ENCODE measurements around the gene PER1. TPM values are rescaled to one million over a fixed set of nuclear protein-coding genes. Genes with fewer than 3 reads are reported as not detected.
A peak's percentile ranks its signal among the peaks of the same experiment; 100 is the strongest.

Gene PER1
- total RNA-seq, 2 donors from 2014 or later: 1,926 to 2,038 TPM

GRCh38 chr17:8133941-8134340, 18.3 kb downstream of the PER1 start:
- DNase-seq (no peak), ATAC-seq (no peak)
- H3K27ac Mint-ChIP-seq: no peak overlapping the region
- no peaks in the 10 kb centered on the region for H3K27me3 Mint-ChIP-seq
- H3K36me3 Mint-ChIP-seq (ENCODE audit: low read depth): no peaks in the 10 kb centered on the region
- H3K4me1 Mint-ChIP-seq: peaks cover 2% of the 10 kb centered on the region
- no peaks in the 10 kb centered on the region for H3K9me3 ChIP-seq (ENCODE audit: control insufficient read depth, low read length, poor library complexity, severe bottlenecking)
- H3K4me3 Mint-ChIP-seq: no peak overlapping the region

- no peak overlapping the region for H3K4me3 Mint-ChIP-seq
- DNase-seq (no peak), ATAC-seq (no peak)
- H3K9me3 ChIP-seq (ENCODE audit: control insufficient read depth, low read length, poor library complexity, severe bottlenecking): no peaks in the 10 kb centered on the region
- no peaks in the 10 kb centered on the region for H3K36me3 Mint-ChIP-seq (ENCODE audit: low read depth)
- H3K27me3 Mint-ChIP-seq: no peaks in the 10 kb centered on the region
- peaks cover 2% of the 10 kb centered on the region for H3K4me1 Mint-ChIP-seq
- H3K27ac Mint-ChIP-seq: peak overlapping the region; percentile 21
These were observed 18.8 kb downstream of the PER1 start for GRCh38 chr17:8133399-8133798.

GRCh38 chr17:8131844-8132441, 20.3 kb downstream of the PER1 start:
- ATAC-seq (no peak), DNase-seq (no peak)
- no peaks in the 10 kb centered on the region for H3K9me3 ChIP-seq (ENCODE audit: control insufficient read depth, low read length, poor library complexity, severe bottlenecking)
- peak overlapping the region; percentile 11 for H3K27ac Mint-ChIP-seq
- H3K4me3 Mint-ChIP-seq: no peak overlapping the region
- no peaks in the 10 kb centered on the region for H3K27me3 Mint-ChIP-seq
- no peaks in the 10 kb centered on the region for H3K36me3 Mint-ChIP-seq (ENCODE audit: low read depth)
- H3K4me1 Mint-ChIP-seq: peaks cover 5% of the 10 kb centered on the region

- no peak overlapping the region for H3K27ac Mint-ChIP-seq
- no peak for ATAC-seq
- H3K9me3 ChIP-seq (ENCODE audit: control insufficient read depth, low read length, poor library complexity, severe bottlenecking): no peaks in the 10 kb centered on the region
- no peak overlapping the region for H3K4me3 Mint-ChIP-seq
- H3K27me3 Mint-ChIP-seq: peaks cover 17% of the 10 kb centered on the region
- DNase-seq: no peak
- H3K36me3 Mint-ChIP-seq (ENCODE audit: low read depth): peaks cover 3% of the 10 kb centered on the region
- H3K4me1 Mint-ChIP-seq: peaks cover 38% of the 10 kb centered on the region
These were observed 23.9 kb downstream of the PER1 start for GRCh38 chr17:8128125-8128784.

- ATAC-seq (peak; percentile 29), DNase-seq (peak in 2 of 3 donors; percentile 41 to 47)
- peaks cover 44% of the 10 kb centered on the region for H3K4me1 Mint-ChIP-seq
- H3K27me3 Mint-ChIP-seq: peaks cover 27% of the 10 kb centered on the region
- no peaks in the 10 kb centered on the region for H3K9me3 ChIP-seq (ENCODE audit: control insufficient read depth, low read length, poor library complexity, severe bottlenecking)
- peaks cover 3% of the 10 kb centered on the region for H3K36me3 Mint-ChIP-seq (ENCODE audit: low read depth)
- H3K4me3 Mint-ChIP-seq: peak overlapping the region; percentile 97
- H3K27ac Mint-ChIP-seq: peak overlapping the region; percentile 99
These were observed 25.6 kb downstream of the PER1 start for GRCh38 chr17:8126491-8127066.

GRCh38 chr17:8125947-8126490, 26.2 kb downstream of the PER1 start:
- H3K27ac Mint-ChIP-seq: peak overlapping the region; percentile 99
- DNase-seq (no peak), ATAC-seq (peak; percentile 8)
- peaks cover 3% of the 10 kb centered on the region for H3K36me3 Mint-ChIP-seq (ENCODE audit: low read depth)
- H3K4me1 Mint-ChIP-seq: peaks cover 46% of the 10 kb centered on the region
- H3K27me3 Mint-ChIP-seq: peaks cover 29% of the 10 kb centered on the region
- H3K9me3 ChIP-seq (ENCODE audit: control insufficient read depth, low read length, poor library complexity, severe bottlenecking): no peaks in the 10 kb centered on the region
- H3K4me3 Mint-ChIP-seq: peak overlapping the region; percentile 97

GRCh38 chr17:8125154-8125946, 26.9 kb downstream of the PER1 start:
- peak; percentile 57 to 88 (median 75) for DNase-seq
- peak overlapping the region; percentile 97 for H3K4me3 Mint-ChIP-seq
- peaks cover 3% of the 10 kb centered on the region for H3K36me3 Mint-ChIP-seq (ENCODE audit: low read depth)
- peak; percentile 56 for ATAC-seq
- peak overlapping the region; percentile 99 for H3K27ac Mint-ChIP-seq
- peaks cover 51% of the 10 kb centered on the region for H3K4me1 Mint-ChIP-seq
- no peaks in the 10 kb centered on the region for H3K9me3 ChIP-seq (ENCODE audit: control insufficient read depth, low read length, poor library complexity, severe bottlenecking)
- H3K27me3 Mint-ChIP-seq: peaks cover 35% of the 10 kb centered on the region

GRCh38 chr17:8124350-8125153, 27.7 kb downstream of the PER1 start:
- H3K27ac Mint-ChIP-seq: peak overlapping the region; percentile 99
- ATAC-seq: no peak
- H3K4me1 Mint-ChIP-seq: peaks cover 59% of the 10 kb centered on the region
- H3K27me3 Mint-ChIP-seq: peaks cover 42% of the 10 kb centered on the region
- peak overlapping the region; percentile 97 for H3K4me3 Mint-ChIP-seq
- no peak for DNase-seq
- H3K9me3 ChIP-seq (ENCODE audit: control insufficient read depth, low read length, poor library complexity, severe bottlenecking): no peaks in the 10 kb centered on the region
- H3K36me3 Mint-ChIP-seq (ENCODE audit: low read depth): peaks cover 3% of the 10 kb centered on the region

GRCh38 chr17:8123695-8124349, 28.4 kb downstream of the PER1 start, which contains the start of gene HES7:
Gene HES7 (minus strand): TSS chr17:8124106. CDS start chr17:8124084, 22 bp downstream.
- H3K4me3 Mint-ChIP-seq: peak within 1 kb of the TSS; percentile 97
- DNase-seq (no peak), ATAC-seq (no peak)
- H3K27me3 Mint-ChIP-seq: peaks cover 45% of the 10 kb centered on the region
- peak within 1 kb of the TSS; percentile 99 for H3K27ac Mint-ChIP-seq
- peaks cover 64% of the 10 kb centered on the region for H3K4me1 Mint-ChIP-seq
- peaks cover 5% of the 10 kb centered on the region for H3K36me3 Mint-ChIP-seq (ENCODE audit: low read depth)
- H3K9me3 ChIP-seq (ENCODE audit: control insufficient read depth, low read length, poor library complexity, severe bottlenecking): no peaks in the 10 kb centered on the region

- peak overlapping the region; percentile 76 for H3K27ac Mint-ChIP-seq
- ATAC-seq (peak; percentile 13), DNase-seq (no peak)
- H3K27me3 Mint-ChIP-seq: peaks cover 51% of the 10 kb centered on the region
- H3K36me3 Mint-ChIP-seq (ENCODE audit: low read depth): peaks cover 5% of the 10 kb centered on the region
- H3K4me3 Mint-ChIP-seq: peak overlapping the region; percentile 97
- H3K9me3 ChIP-seq (ENCODE audit: control insufficient read depth, low read length, poor library complexity, severe bottlenecking): no peaks in the 10 kb centered on the region
- H3K4me1 Mint-ChIP-seq: peaks cover 71% of the 10 kb centered on the region
These were observed 29.1 kb downstream of the PER1 start for GRCh38 chr17:8122924-8123694.

- peaks cover 5% of the 10 kb centered on the region for H3K36me3 Mint-ChIP-seq (ENCODE audit: low read depth)
- ATAC-seq (no peak), DNase-seq (no peak)
- peaks cover 51% of the 10 kb centered on the region for H3K27me3 Mint-ChIP-seq
- peak overlapping the region; percentile 97 for H3K4me3 Mint-ChIP-seq
- H3K4me1 Mint-ChIP-seq: peaks cover 75% of the 10 kb centered on the region
- H3K9me3 ChIP-seq (ENCODE audit: control insufficient read depth, low read length, poor library complexity, severe bottlenecking): no peaks in the 10 kb centered on the region
- peak overlapping the region; percentile 76 for H3K27ac Mint-ChIP-seq
These were observed 29.7 kb downstream of the PER1 start for GRCh38 chr17:8122422-8122923.
